Tibial artery (tissue), 4 donors: ENCODE results near the gene ANTKMT.

Experiments
- DNase-seq, 2 donors: peaks; one replicate each; pipeline ENCODE4 v3.0.0-alpha.2; 2019
- H3K27ac ChIP-seq, 2 donors: fragments of 200-600 bp; sonication (generic) in 1 of 2; 1 replicate in 1 of 2; 2 replicates in 1 of 2; pipeline ENCODE4 v1.5.1; 2018 to 2019; ENCODE audit warnings: mild to moderate bottlenecking in 1 of 2
- H3K27me3 ChIP-seq, 2 donors: fragments of 200-600 bp; sonication (generic) in 1 of 2; one replicate each; pipeline versions ENCODE4 v1.5.1 to v1.6.0; 2016 to 2019
- H3K36me3 ChIP-seq, 3 donors: fragments of 200-600 bp; sonication (generic) in 2 of 3; one replicate each; pipeline ENCODE4 v1.5.1; 2016 to 2019; ENCODE audit warnings: mild to moderate bottlenecking in 2 of 3
- H3K4me1 ChIP-seq, 4 donors: fragments of 200-600 bp; sonication (generic) in 2 of 4; 1 replicate in 3 of 4; 2 replicates in 1 of 4; pipeline ENCODE4 v1.5.1; 2016 to 2019
- H3K4me3 ChIP-seq, 2 donors: fragments of 200-600 bp; sonication (generic) in 1 of 2; 1 replicate in 1 of 2; 2 replicates in 1 of 2; pipeline ENCODE4 v1.5.1; 2018 to 2019; ENCODE audit warnings: mild to moderate bottlenecking in 2 of 2
- H3K9me3 ChIP-seq, 3 donors: fragments of 200-600 bp; sonication (generic) in 1 of 3; one replicate each; pipeline ENCODE4 v1.5.1; 2016 to 2019
- intact Hi-C: fragments of 100-400 bp; cut with DNase I; formaldehyde crosslinking; loops from one replicate; pipeline ENCODE4 v1.15.0; 2023; ENCODE audit warnings: low total_unique reads
- TF ChIP-seq, protein P1 (sequence below), 2 experiments: fragments of 200-600 bp in 1 of 2; fragments of 450-650 bp in 1 of 2; IDR thresholded peaks; one replicate each; pipeline ENCODE4 v1.5.1; 2017 to 2019; ENCODE audit warnings: antibody characterized with exemption in 2 of 2, mild to moderate bottlenecking in 1 of 2, moderate library complexity in 1 of 2

ANTKMT gene

DNA sequence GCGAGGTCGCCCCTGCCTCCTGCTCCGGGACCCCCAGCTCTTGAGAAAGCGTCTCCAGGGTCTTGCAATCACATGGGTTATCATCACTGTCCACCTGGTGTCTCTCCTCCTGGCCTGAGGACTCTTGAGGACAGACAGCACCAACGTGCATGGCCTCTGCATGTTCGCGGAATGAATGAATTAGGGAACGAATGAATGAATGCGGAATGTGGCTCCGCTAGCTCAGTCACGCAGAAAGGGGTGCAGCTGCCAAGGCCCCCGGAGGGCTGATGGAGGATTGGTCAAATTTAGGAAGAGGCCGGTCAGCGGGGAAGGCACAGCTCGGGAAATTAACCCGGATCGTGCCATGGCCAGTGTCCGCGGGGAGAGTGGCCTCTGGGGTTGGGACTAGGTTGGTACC lies 18.6 kb upstream of the ANTKMT start:
- Histone ChIP-seq H3K36me3 (no peaks in the 10 kb centered on the region), H3K9me3 (no peaks in the 10 kb centered on the region), H3K27ac (no peak overlapping the region), H3K27me3 (peaks cover 0 to 95% of the 10 kb centered on the region in 2 donors), H3K4me3 (no peak overlapping the region), H3K4me1 (peaks cover 0 to 38% (median 10%) of the 10 kb centered on the region in 4 donors)
- DNase-seq: no peak
- intact Hi-C loops: no loop called here
- TF ChIP-seq, protein P1, sequence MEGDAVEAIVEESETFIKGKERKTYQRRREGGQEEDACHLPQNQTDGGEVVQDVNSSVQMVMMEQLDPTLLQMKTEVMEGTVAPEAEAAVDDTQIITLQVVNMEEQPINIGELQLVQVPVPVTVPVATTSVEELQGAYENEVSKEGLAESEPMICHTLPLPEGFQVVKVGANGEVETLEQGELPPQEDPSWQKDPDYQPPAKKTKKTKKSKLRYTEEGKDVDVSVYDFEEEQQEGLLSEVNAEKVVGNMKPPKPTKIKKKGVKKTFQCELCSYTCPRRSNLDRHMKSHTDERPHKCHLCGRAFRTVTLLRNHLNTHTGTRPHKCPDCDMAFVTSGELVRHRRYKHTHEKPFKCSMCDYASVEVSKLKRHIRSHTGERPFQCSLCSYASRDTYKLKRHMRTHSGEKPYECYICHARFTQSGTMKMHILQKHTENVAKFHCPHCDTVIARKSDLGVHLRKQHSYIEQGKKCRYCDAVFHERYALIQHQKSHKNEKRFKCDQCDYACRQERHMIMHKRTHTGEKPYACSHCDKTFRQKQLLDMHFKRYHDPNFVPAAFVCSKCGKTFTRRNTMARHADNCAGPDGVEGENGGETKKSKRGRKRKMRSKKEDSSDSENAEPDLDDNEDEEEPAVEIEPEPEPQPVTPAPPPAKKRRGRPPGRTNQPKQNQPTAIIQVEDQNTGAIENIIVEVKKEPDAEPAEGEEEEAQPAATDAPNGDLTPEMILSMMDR (IDR thresholded peaks at IDR 0.05): no peak

- H3K27me3 ChIP-seq: peaks cover 0 to 94% of the 10 kb centered on the region in 2 donors
- H3K4me1 ChIP-seq: peaks cover 0 to 38% (median 10%) of the 10 kb centered on the region in 4 donors
- intact Hi-C loops: no loop called here
- no peak for DNase-seq
- no peak overlapping the region for H3K27ac ChIP-seq
- no peaks in the 10 kb centered on the region for H3K9me3 ChIP-seq
- TF ChIP-seq, protein P1 (IDR thresholded peaks at IDR 0.05): no peak
- H3K36me3 ChIP-seq: no peaks in the 10 kb centered on the region
- H3K4me3 ChIP-seq: no peak overlapping the region
These were observed 17.5 kb upstream of the ANTKMT start for GRCh38 chr16:703406-703805.

DNA sequence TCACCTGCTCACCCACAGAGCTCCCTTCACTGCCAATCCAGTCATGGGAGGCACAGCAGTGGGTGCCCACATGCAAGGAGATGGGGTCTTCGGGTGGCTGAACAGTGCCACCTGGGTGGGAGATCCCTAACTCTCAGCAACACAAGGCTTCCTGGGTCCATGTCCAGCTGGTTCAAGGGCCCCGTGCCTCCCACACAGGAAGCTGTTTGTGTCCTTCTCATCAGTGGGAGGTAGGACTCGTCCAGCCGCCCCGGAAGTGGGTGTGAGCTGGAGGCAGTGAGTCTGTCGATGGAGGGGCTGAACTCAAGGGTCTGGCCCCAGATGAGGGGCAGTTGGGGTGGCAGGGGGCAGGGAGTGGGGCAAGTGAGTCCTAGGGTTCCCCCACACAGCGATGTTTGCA lies 16.9 kb upstream of the ANTKMT start:
- Histone ChIP-seq H3K27me3 (peaks cover 0 to 98% of the 10 kb centered on the region in 2 donors), H3K36me3 (no peaks in the 10 kb centered on the region), H3K9me3 (no peaks in the 10 kb centered on the region), H3K27ac (no peak overlapping the region), H3K4me3 (no peak overlapping the region), H3K4me1 (peaks cover 0 to 38% (median 10%) of the 10 kb centered on the region in 4 donors)
- TF ChIP-seq, protein P1 (IDR thresholded peaks at IDR 0.05): no peak
- intact Hi-C loops: no loop called here
- DNase-seq: no peak

- intact Hi-C loops: no loop called here
- Histone ChIP-seq H3K4me1 (peaks cover 0 to 41% (median 13%) of the 10 kb centered on the region in 4 donors), H3K36me3 (no peaks in the 10 kb centered on the region), H3K27me3 (peaks cover 0 to 98% of the 10 kb centered on the region in 2 donors), H3K9me3 (no peaks in the 10 kb centered on the region), H3K27ac (no peak overlapping the region), H3K4me3 (no peak overlapping the region)
- no peak for DNase-seq
- TF ChIP-seq, protein P1 (IDR thresholded peaks at IDR 0.05): no peak
These were observed 16.2 kb upstream of the ANTKMT start for GRCh38 chr16:704552-705380.

GRCh38 chr16:705431-706188 lies 15.3 kb upstream of the ANTKMT start, which contains the start of gene FBXL16:
FBXL16 (minus strand) TSS chr16:705801; CDS start chr16:697405, 8,396 bp downstream.
- Histone ChIP-seq H3K27me3 (peaks cover 0 to 98% of the 10 kb centered on the region in 2 donors), H3K36me3 (no peaks in the 10 kb centered on the region), H3K4me3 (no peak within 1 kb of the TSS), H3K9me3 (no peaks in the 10 kb centered on the region), H3K27ac (no peak within 1 kb of the TSS), H3K4me1 (peaks cover 0 to 45% (median 18%) of the 10 kb centered on the region in 4 donors)
- intact Hi-C loops: no loop called here
- TF ChIP-seq, protein P1 (IDR thresholded peaks at IDR 0.05): no peak
- DNase-seq: no peak
